HG03066 (cell line): ENCODE data around the gene DOCK2.
A peak's percentile ranks its signal among the peaks of the same experiment; 100 is the strongest.

Experiments used
- ATAC-seq: cut with Tn5 transposase; IDR thresholded peaks from one replicate; pipeline ENCODE4 v1.9.1; 2021; ENCODE audit warnings: low read depth; ENCODE audit not compliant: unreplicated experiment

DOCK2 gene

DNA sequence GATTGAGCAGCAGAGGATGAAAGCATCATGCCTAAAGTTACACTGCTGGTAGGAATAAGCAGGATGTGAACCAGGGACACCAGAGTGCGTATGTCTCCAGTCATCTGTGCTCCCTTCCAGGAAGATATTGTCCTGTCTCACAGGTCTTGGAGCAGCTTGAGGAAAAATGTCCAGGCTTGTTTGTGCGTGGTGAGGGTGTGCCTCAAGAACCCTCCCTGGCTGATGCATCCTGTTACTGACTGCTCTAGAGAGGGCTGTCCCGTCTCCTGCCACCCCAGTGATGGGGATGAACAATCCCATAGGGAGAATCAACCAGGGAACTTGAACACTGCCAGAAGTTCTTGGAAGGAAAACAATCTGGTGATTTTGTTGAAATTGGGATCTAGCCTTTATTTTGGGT lies 211.2 kb downstream of the DOCK2 start:
- no peak for ATAC-seq

GRCh38 chr5:169848792-169849191 lies 211.7 kb downstream of the DOCK2 start:
- ATAC-seq = no peak

DNA sequence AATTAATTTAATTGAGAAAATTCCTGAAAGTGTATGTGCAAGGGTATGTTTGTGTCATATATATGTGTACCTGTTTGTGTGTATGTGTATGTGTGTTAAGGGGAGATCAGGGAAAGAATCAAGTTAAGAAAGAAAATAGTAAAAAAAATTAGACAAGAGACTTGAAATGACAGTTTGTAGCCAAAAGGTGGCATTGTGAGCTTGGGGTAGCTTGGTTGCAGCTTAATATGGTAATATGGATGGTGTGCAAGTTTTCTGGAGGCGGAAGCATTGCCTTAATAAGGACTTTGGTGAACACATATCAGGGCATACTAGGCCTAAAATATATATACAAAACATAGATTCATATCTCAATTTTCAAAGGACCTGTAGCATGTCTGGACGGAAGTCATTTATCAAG lies 213.3 kb downstream of the DOCK2 start:
- ATAC-seq = no peak

- ATAC-seq = no peak
These were observed 214.3 kb downstream of the DOCK2 start for GRCh38 chr5:169851321-169851850.

- no peak for ATAC-seq
These were observed 219.5 kb downstream of the DOCK2 start for GRCh38 chr5:169856571-169856970.

DNA sequence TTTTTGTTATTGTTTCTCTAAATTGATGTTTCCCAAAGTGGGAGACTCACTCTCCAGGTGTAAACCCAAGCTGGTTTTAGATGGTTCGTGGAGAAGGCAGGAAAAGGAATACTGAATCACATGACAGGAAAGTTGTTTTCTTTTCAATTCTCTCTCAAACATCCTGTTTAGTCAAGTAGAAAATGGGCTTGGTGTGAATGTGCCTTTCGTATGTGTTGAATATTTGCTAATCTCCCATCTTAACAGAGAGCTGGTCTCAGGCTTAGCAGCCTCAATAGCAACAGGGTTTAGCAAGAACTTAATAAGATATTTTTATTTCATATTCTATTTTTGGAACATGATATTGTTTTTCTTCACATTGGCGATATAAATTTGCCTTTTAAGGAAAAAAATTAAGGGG lies 223.5 kb downstream of the DOCK2 start:
- ATAC-seq = no peak

DNA sequence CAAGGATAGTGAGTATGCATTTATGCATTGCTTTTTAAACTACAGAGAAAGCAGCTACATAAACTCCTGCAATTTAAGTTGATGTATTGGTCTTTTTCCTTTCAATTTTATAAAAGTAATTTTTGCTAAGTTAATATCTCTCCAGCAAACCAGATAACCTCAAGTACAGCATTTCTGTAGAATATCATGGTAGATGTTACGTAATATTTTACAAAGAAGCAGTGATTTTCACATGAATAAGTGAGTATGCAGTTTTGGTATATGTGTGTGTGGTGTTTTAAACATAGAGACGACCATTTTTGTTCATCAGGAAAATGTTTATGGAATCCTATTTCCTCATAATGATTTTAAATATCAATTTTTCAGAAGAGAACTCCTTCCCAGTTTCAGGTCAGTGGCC lies 224.4 kb downstream of the DOCK2 start:
- no peak for ATAC-seq

GRCh38 chr5:169861934-169862333 lies 224.9 kb downstream of the DOCK2 start:
- ATAC-seq = no peak

DNA sequence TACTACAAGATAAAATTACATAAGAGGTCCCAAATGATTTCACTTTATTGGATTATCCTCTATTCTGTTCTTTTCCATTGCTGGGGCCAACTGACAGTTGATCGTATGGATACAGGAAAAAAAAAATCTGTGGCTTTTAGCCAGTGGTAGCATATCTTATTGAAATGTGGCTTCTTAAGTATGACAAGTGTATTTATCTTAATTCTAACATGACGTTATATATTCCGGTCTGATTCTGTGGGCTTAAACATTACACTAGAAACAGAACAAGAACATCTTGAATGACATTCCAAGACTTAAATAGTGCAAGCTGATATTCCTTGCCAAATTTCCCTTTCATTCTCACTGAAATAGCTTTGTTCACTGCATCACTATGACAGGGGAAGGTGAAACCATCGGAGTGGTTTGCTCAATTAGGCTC lies 225.3 kb downstream of the DOCK2 start:
- ATAC-seq = no peak

DNA sequence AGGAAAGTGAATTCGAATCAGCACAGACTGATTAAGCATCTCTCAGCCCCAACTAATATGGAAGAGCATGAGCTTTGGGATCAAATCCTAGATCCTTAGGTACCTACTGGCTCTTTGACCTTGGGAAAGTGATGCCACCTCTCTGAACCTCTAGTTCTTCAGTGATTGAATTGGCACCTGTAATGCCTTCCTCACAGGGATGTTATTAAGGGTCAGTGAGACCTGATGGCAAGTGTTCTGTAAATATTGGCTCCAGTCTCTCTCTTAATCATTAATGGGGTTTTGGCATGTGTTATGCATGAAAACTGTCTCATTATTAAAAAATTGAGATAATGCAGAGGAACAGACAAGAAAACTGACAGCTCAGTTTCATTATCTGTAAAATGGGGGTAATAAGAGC lies 227.4 kb downstream of the DOCK2 start:
- no peak for ATAC-seq

DNA sequence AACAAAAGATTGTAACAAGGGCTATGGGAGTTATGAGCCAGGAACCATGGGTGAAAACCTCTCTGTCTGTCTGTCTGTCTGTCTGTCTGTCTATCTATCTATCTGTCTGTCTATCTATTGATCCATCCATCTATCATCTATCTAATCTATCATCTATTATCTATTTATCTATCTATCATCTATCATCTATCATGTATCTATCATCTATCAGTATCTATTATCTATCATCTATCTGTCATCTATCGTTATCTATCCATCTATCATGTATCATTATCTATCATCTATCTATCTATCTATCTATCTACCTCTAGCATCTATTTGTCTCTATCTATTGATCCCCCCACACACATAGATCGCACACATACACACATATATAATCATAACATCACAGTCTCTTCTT lies 230.3 kb downstream of the DOCK2 start:
- ATAC-seq = no peak

GRCh38 chr5:169869066-169869465 lies 232.0 kb downstream of the DOCK2 start:
- ATAC-seq = no peak

DNA sequence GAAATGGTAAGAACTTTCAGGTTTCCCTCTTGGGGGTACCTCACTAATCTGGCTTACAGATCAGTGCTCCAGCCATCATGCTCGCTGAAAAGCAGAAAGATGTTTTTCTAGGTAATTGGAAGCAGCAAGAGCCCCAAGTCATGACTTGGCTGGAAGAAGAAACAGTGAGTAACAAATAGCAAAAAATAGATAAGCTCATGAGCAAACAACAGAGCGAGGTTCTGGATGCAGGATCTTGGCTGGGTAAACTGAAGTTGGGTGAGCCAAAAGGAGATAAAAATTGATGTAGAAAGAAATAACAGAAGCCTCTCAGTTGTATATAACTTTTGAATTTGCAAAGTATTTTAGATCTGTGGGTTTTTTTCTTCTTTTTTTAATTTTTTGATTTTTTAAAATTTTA lies 233.1 kb downstream of the DOCK2 start:
- ATAC-seq = no peak

- ATAC-seq = no peak
These were observed 234.9 kb downstream of the DOCK2 start for GRCh38 chr5:169871826-169872490.

GRCh38 chr5:169873642-169874041 lies 236.6 kb downstream of the DOCK2 start:
- ATAC-seq = no peak

DNA sequence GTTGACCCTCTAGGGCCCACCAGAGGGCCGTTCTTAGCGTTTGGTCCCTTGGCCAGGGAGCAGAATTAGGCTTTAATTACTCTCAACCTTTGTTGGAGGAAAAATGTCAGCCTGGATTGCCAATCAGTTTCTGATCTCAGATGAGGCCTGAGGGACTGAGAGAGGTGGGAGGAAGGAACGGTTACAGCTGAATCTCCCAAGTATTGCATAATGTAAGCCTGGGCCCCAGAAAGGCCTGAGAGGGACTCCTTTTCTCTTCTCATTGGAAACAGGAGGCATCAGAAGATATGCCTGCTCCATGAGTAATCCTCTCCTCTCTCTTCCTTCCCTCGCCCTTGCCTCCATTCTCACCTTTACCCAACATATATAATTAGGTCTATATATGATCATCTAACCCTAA lies 237.5 kb downstream of the DOCK2 start:
- ATAC-seq = no peak

DNA sequence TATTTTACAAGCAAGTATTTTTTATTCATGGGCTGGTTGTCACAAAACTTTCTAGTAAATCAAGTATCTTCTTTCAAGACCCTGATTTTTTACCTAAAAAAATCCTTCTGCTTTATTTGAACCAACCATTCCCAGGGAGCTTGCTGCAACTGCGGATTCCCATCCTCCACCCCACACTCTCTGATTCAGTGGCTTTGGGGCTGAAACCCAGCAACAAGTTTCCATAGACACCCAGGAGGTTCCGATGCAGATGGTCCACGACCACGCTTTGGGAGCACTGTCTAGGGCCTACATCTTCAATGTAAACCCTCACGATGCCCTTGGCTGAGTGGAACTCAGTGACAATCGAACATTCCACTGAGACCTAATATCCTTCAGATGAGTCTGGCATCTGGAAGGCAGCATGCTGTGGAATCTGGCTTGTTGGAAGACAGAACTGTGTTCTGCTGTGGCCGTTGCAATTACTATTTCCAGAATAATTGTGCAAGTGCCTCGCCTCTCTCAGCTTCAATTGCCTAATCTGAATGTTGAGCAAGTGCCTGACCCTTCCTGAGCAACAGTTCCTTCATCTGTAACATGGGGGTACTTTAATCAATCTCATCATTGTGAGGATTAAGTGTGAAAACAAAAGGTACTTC lies 238.1 kb downstream of the DOCK2 start:
- ATAC-seq = no peak

GRCh38 chr5:169875731-169876130 lies 238.7 kb downstream of the DOCK2 start:
- ATAC-seq = no peak

GRCh38 chr5:169876386-169876785 lies 239.3 kb downstream of the DOCK2 start:
- ATAC-seq = no peak

- peak; percentile 60 for ATAC-seq
These were observed 243.1 kb downstream of the DOCK2 start for GRCh38 chr5:169880012-169880663.

DNA sequence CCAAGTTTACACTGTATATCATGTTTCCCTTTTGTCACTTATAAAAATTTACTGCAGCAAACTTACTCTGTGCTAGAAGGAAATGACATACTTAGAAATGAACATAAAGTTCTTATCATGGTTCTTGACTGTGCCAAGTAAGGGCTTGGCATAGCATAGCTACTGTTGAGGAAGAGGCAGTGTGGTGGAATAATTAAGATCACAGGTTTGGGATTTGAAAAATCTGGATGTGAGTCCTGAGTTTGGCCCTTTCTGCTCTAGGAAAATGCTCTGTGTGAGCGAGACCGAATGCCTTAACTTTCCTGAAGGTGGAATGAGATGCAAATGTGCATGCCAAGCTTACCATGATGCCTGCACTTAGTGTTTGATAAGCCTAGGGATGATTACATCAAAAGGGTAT lies 243.7 kb downstream of the DOCK2 start:
- no peak for ATAC-seq
